GM19395 (cell line): ENCODE data around the gene OR7G3.
A peak's percentile ranks its signal among the peaks of the same experiment; 100 is the strongest.

Experiments
- ATAC-seq: cut with Tn5 transposase; IDR thresholded peaks from one replicate; pipeline ENCODE4 v1.9.1; 2021; ENCODE audit warnings: mild to moderate bottlenecking, moderate library complexity; ENCODE audit not compliant: unreplicated experiment

The OR7G3 gene

GRCh38 chr19:9126900-9127405 is at the start of gene OR7G3:
OR7G3 (minus strand) TSS chr19:9126950; CDS start chr19:9126950, 0 bp downstream.
- no peak for ATAC-seq

- no peak for ATAC-seq
These were observed 48.6 kb upstream of the OR7G3 start for GRCh38 chr19:9175326-9175725.

- no peak for ATAC-seq
These were observed 44.7 kb upstream of the OR7G3 start for GRCh38 chr19:9171393-9171991.

GRCh38 chr19:9166846-9167245 is 40.1 kb upstream of the OR7G3 start:
- no peak for ATAC-seq

- no peak for ATAC-seq
These were observed 38.5 kb upstream of the OR7G3 start for GRCh38 chr19:9165261-9165660.

- ATAC-seq: no peak
These were observed 34.7 kb upstream of the OR7G3 start for GRCh38 chr19:9161427-9161826.

GRCh38 chr19:9159891-9160290 is 33.1 kb upstream of the OR7G3 start:
- ATAC-seq: no peak

- ATAC-seq: no peak
These were observed 29.6 kb upstream of the OR7G3 start for GRCh38 chr19:9156304-9156703.

- no peak for ATAC-seq
These were observed 28.8 kb upstream of the OR7G3 start for GRCh38 chr19:9155591-9155990.

GRCh38 chr19:9151367-9151766 is 24.6 kb upstream of the OR7G3 start:
- no peak for ATAC-seq

- no peak for ATAC-seq
These were observed 23.9 kb upstream of the OR7G3 start for GRCh38 chr19:9150650-9151049.

GRCh38 chr19:9149997-9150396 is 23.2 kb upstream of the OR7G3 start:
- no peak for ATAC-seq

GRCh38 chr19:9148697-9149096 is 21.9 kb upstream of the OR7G3 start:
- no peak for ATAC-seq

- no peak for ATAC-seq
These were observed 20.1 kb upstream of the OR7G3 start for GRCh38 chr19:9146882-9147281.

GRCh38 chr19:9144920-9145319 is 18.2 kb upstream of the OR7G3 start:
- no peak for ATAC-seq

GRCh38 chr19:9140159-9140874 is 13.6 kb upstream of the OR7G3 start, which contains the start of gene ZNF317:
ZNF317 (plus strand) TSS chr19:9140397; CDS start chr19:9156017, 15,620 bp downstream.
- peak; percentile 97 for ATAC-seq

- no peak for ATAC-seq
These were observed 12.9 kb upstream of the OR7G3 start for GRCh38 chr19:9139609-9140158.

- no peak for ATAC-seq
These were observed 5.7 kb upstream of the OR7G3 start for GRCh38 chr19:9132422-9132821.

- ATAC-seq: no peak
These were observed 4.2 kb upstream of the OR7G3 start for GRCh38 chr19:9130965-9131364.

GRCh38 chr19:9128171-9128570 is 1.4 kb upstream of the OR7G3 start:
- no peak for ATAC-seq

GRCh38 chr19:9116547-9116946 is 10.2 kb downstream of the OR7G3 start:
- no peak for ATAC-seq

GRCh38 chr19:9115307-9115813 is 11.4 kb downstream of the OR7G3 start, which contains the start of gene OR7G1:
OR7G1 (minus strand) TSS chr19:9115763; CDS start chr19:9115763, 0 bp downstream.
- ATAC-seq: no peak
